GM21529 (cell line): ENCODE results near the gene C7orf33.

ENCODE experiments used
- ATAC-seq: cut with Tn5 transposase; IDR thresholded peaks from one replicate; pipeline ENCODE4 v1.9.1; 2021; ENCODE audit not compliant: unreplicated experiment

C7orf33 gene

GRCh38 chr7:148624735-148625134 lies 34.2 kb downstream of the C7orf33 start:
- ATAC-seq = no peak

GRCh38 chr7:148625342-148625741 lies 34.8 kb downstream of the C7orf33 start:
- no peak for ATAC-seq

GRCh38 chr7:148626828-148627227 lies 36.3 kb downstream of the C7orf33 start:
- ATAC-seq = no peak

GRCh38 chr7:148628011-148628410 lies 37.4 kb downstream of the C7orf33 start:
- ATAC-seq = no peak

- no peak for ATAC-seq
Measured at GRCh38 chr7:148630078-148630477, 39.5 kb downstream of the C7orf33 start.

- peak; percentile 43 for ATAC-seq
Measured at GRCh38 chr7:148633761-148634160, 43.2 kb downstream of the C7orf33 start.

GRCh38 chr7:148637094-148637493 lies 46.5 kb downstream of the C7orf33 start:
- ATAC-seq = no peak

- no peak for ATAC-seq
Measured at GRCh38 chr7:148645898-148646297, 55.3 kb downstream of the C7orf33 start.

- ATAC-seq = no peak
Measured at GRCh38 chr7:148650232-148650858, 59.8 kb downstream of the C7orf33 start.

- no peak for ATAC-seq
Measured at GRCh38 chr7:148652773-148653172, 62.2 kb downstream of the C7orf33 start.

- no peak for ATAC-seq
Measured at GRCh38 chr7:148657929-148658328, 67.4 kb downstream of the C7orf33 start.

GRCh38 chr7:148661471-148661870 lies 70.9 kb downstream of the C7orf33 start:
- no peak for ATAC-seq

- ATAC-seq = no peak
Measured at GRCh38 chr7:148662646-148663045, 72.1 kb downstream of the C7orf33 start.

GRCh38 chr7:148664324-148664723 lies 73.8 kb downstream of the C7orf33 start:
- ATAC-seq = no peak

- ATAC-seq = no peak
Measured at GRCh38 chr7:148665221-148665620, 74.7 kb downstream of the C7orf33 start.
